ENCODE results near the gene GK2. TPM values are rescaled to one million over a fixed set of nuclear protein-coding genes. Genes with fewer than 3 reads are reported as not detected.

Gene GK2
- total RNA-seq, 4 donors from 2014 or later: 0.27 TPM; not detected in 3

DNA sequence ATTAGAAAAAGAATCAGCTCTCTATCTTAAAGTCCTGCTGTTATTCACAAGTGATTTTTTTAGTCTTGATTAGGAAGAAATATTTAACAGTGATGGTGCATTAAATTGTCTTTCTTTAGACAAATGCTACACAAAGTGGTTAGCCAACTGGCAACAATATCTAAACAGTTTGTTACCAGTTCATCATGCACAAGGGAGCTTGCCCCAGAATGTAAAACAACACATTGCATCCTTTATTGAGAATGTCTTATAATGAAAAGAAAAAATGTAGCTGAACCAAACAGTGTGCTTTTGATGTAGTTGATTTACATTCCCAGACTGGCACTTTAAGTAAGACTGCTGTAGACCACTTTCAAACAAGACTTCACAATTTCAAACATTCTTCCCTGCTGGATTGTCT lies 48.0 kb downstream of the GK2 start:
- Histone ChIP-seq H3K36me3 (no peaks in the 10 kb centered on the region), H3K4me3 (replicated peaks in 1 of 3) (no peak overlapping the region), H3K27ac (no peak overlapping the region), H3K4me1 (no peaks in the 10 kb centered on the region), H3K9me3 (no peaks in the 10 kb centered on the region), H3K27me3 (no peaks in the 10 kb centered on the region)
- intact Hi-C loops (cut with DNase I): no loop called here
- TF ChIP-seq, protein P1, sequence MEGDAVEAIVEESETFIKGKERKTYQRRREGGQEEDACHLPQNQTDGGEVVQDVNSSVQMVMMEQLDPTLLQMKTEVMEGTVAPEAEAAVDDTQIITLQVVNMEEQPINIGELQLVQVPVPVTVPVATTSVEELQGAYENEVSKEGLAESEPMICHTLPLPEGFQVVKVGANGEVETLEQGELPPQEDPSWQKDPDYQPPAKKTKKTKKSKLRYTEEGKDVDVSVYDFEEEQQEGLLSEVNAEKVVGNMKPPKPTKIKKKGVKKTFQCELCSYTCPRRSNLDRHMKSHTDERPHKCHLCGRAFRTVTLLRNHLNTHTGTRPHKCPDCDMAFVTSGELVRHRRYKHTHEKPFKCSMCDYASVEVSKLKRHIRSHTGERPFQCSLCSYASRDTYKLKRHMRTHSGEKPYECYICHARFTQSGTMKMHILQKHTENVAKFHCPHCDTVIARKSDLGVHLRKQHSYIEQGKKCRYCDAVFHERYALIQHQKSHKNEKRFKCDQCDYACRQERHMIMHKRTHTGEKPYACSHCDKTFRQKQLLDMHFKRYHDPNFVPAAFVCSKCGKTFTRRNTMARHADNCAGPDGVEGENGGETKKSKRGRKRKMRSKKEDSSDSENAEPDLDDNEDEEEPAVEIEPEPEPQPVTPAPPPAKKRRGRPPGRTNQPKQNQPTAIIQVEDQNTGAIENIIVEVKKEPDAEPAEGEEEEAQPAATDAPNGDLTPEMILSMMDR (IDR thresholded peaks at IDR 0.05): no peak
- no peak for TF ChIP-seq POLR2A (IDR thresholded peaks at IDR 0.05)
- DNase-seq: no peak

DNA sequence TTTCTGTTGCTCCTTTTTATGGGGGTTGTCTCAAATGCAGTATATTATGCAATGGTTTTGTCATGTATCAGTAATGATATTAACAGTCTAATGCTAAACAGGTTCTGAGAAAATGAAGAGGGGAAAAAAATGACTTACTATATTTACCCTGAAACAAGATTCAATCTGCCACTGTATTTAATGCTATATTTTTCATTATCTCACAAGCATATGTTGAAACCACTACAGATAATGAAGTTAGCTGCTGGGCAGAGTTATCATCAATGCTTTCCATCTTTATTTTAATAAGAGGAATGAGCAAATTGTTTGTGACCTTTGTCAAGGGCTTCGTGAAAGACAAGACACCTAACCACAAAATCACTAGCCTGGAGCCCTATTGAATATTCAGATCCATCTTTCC lies 49.6 kb downstream of the GK2 start:
- Histone ChIP-seq H3K4me3 (replicated peaks in 1 of 3) (no peak overlapping the region), H3K4me1 (no peaks in the 10 kb centered on the region), H3K9me3 (no peaks in the 10 kb centered on the region), H3K27ac (no peak overlapping the region), H3K36me3 (no peaks in the 10 kb centered on the region), H3K27me3 (no peaks in the 10 kb centered on the region)
- 81 to 86% methylated on average over 1 of the region's 1 CpG for WGBS, 2 donors
- no peak for DNase-seq
- intact Hi-C loops (cut with DNase I): no loop called here
- TF ChIP-seq, protein P1 (IDR thresholded peaks at IDR 0.05): no peak
- TF ChIP-seq POLR2A (IDR thresholded peaks at IDR 0.05): no peak

DNA sequence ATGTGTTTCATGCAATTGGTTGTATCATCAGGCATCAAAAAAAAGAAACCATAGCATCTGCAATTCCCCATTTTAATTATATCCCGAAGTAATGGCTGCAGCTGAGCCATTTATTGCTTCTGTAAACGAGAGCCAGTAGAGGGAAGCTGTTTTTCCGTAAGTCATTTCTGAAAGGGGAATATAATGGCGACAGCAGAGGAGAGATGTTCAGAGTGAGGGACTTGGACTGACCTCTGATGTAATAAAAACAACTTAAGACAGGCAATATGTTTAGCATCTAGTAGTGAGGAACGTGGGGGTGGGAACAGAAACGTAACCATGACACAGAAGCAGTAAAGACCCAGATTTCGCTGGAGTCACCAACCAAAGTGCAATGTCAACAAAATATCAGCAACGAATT lies 50.7 kb downstream of the GK2 start:
- Histone ChIP-seq H3K4me1 (no peaks in the 10 kb centered on the region), H3K9me3 (no peaks in the 10 kb centered on the region), H3K4me3 (replicated peaks in 1 of 3) (no peak overlapping the region), H3K27me3 (no peaks in the 10 kb centered on the region), H3K36me3 (no peaks in the 10 kb centered on the region), H3K27ac (no peak overlapping the region)
- DNase-seq: no peak
- TF ChIP-seq POLR2A (IDR thresholded peaks at IDR 0.05): no peak
- TF ChIP-seq, protein P1 (IDR thresholded peaks at IDR 0.05): no peak
- intact Hi-C loops (cut with DNase I): no loop called here
- WGBS, 2 donors: 72 to 79% methylated on average over 8 of the region's 8 CpGs

Other genes with a start within 250 kb of the GK2 start
- gene NAA11, start 82.2 kb downstream of the GK2 start, total RNA-seq: not detected